ENCODE results near the gene LRRC42.

The LRRC42 gene, protein sequence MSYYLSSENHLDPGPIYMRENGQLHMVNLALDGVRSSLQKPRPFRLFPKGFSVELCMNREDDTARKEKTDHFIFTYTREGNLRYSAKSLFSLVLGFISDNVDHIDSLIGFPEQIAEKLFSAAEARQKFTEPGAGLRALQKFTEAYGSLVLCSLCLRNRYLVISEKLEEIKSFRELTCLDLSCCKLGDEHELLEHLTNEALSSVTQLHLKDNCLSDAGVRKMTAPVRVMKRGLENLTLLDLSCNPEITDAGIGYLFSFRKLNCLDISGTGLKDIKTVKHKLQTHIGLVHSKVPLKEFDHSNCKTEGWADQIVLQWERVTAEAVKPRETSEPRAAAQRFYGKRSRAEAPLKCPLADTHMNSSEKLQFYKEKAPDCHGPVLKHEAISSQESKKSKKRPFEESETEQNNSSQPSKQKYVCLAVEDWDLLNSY

DNA sequence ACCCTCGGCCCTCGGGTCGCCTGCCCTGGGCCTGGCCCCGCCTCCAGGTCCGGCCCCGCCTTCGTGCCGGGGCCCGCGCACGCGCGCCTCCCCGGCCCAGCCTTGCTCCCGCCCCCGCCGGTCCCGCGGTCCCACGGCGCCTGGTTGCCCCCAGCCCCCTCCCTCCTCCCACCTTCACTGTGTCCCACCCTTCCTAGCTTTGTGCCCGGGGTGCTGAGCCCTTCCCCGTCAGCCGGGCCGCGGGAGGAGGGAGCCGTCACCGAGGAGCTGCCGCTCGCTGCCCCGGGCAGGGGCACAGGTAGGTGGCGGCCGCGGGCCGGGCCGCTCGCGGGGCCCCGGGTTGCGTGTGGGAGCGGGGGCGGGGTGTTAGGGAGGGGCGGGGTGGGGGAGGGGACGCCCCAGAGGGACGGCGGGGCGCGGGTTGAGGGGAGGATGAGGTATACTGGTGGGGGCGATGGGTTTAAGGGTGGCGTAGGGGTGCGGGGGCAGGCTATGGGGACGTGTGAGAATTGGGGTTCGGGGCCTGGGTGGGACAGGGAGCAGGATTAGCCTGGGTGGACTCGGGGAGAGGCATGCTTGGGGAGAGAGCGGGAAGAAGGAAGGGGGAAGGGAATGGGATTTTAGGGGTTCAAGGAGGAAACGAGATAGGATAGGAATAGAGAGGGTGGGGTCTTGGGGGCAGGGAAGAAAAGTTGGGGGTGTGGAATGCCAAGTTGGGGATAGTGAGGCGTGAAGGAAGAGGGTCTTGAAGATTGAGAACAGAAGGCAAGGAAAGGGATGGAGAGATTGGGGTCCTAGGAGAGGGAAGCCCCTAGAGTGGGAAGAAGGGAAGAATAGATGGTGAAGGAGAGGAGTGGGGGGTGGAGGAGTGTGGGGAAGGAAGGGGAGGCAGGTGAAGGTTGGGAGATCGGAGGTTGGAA is at the start of gene LRRC42:
LRRC42 (plus strand) TSS at position 99 of the 920 bp plus-strand sequence. CDS start 5,650 bp downstream, outside the sequence.
- no peak for DNase-seq (ENCODE audit: low read depth in 2 of 2)

DNA sequence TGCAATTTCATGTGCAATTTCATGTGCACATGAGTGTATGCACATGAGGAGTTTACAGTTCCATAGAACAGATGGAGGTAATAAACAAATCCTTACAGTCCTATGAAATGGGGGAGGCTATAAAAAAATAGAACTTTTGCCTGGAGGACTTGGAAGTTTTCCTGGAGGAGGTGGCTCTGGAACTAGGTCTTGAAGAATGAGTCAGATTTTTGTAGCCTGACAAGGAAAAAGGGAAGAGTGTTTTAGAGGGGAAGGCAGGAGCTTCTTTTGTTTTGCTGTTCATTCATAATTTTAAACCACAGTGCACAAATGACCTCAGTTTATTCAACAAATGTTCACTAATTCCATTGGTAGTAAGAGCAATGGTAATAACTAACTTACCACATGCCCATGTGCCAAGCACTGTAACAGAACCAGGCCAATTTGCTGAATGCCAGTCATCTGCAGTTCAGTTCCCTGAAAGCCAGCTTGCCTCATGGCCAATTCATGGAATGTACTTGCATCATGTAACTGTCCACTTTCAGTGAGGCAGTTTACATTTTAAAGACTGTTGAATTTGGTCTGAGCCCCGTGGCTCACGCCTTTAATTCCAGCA is 49.4 kb upstream of the LRRC42 start:
- no peak for DNase-seq (ENCODE audit: low read depth in 2 of 2)

DNA sequence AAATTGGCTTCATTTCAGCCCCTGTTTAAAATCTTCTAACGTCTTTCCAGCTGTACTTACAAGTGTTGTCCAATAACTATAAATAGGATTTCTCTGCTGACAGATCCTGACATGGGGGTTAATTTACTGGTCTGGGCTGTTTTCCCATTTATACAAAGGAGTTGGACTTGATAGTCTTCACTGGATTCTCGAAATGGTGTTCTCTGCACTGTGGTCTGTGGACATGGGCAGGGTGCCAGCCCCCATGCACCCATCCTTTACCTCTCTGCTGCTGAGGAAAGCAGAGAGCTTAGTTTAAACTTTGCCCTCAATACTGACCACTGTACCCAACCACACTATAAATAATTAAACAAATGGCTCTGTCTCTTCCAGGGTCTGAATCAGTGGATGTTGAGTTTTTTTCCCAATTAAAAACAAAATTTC is 46.9 kb upstream of the LRRC42 start:
- no peak for DNase-seq (ENCODE audit: low read depth in 2 of 2)

DNA sequence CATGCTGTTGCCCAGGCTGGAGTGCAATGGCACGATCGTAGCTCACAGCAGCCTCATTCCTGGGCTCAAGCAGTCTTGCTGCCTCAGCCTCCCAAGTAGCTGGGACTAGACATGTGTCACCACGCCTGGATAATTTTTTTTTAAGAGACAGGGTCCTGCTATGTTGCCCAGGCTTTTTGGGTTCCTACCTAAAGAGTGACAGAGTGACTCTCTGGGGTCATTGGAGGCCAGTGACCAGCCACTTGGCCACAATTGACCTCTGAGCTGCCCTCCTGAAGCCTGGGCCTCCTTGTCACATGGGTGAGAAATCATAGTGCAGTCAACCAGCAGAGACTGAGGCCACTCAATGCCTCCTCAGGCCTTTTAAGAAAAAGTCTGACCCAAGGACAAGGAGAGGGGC is 46.4 kb upstream of the LRRC42 start:
- DNase-seq (ENCODE audit: low read depth in 2 of 2) = no peak

DNA sequence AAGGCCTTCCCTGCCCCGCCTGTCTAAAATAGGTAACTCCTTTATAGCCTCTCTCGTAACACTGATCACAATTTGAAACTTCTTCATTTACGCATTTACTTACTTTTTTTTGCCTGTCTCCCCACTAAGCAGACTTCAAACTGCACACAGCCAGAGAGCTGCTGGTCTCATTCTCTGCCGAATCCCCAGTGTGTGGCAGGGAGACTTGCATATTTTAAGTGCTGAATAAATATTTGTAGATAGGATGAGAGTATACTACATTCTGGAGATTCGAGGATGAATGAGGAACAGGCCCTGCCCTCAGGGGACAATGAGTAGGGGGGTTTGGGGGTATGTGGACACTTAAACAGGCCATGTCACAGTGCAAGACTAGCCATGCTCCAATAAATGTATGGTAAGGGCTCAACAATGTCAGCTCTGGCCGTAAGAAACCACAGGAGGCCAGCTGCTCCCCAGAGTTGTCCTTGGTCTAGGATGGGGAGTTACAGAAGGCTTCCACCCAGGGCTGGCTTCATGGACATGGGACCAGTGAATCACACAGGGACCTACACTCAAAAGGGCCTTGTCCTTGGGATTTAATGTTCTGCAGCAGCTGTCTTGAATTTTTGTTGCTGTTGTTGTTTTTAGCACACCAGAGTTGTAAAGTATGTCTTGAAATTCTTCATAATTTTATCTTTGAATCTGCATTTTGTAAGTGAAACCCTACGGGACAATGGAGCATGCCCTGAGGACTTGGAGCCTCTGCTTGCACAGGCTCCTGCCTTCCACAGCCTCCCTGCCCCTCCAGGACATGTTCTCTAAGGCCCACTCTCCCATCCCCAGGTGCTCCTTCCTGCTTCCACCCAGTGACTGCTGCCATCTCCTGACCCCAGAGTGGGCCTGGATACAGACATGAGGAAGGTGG is 43.7 kb upstream of the LRRC42 start:
- DNase-seq (ENCODE audit: low read depth in 2 of 2) = no peak

DNA sequence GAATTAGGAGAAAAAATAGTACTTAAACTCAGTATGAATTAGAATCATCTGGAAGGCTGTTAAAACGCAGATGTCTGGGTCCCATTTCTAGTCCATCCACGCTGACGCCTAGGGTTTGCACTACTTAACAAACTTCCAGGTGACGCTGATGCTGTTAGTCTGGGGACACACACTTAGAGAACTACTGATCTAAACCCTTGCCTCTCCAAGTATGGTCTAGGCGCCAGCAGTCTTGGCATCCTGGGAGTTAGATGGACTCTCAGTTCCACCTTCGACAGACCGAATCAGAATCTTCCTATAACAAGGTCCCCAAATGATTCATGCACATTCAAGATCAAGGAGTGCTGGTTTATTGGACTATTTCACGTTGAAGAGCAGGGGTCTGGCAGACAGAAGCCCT is 40.6 kb upstream of the LRRC42 start:
- no peak for DNase-seq (ENCODE audit: low read depth in 2 of 2)

DNA sequence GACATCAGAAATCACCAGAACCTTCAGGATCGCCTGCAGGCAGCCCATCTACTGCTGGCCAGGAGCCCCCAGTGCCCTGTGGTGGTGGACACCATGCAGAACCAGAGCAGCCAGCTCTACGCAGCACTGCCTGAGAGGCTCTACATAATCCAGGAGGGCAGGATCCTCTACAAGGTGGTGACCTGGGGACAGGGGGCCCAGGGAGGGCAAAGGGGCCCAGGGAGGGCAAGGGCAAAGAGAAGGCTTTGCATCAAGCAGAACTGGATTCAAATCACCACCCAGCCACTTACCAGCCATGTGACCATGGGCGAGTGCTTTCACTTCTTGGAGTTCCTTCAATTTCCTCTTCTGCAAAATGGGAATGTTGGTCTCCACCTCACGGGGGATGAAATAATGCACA is 40.0 kb upstream of the LRRC42 start:
- no peak for DNase-seq (ENCODE audit: low read depth in 2 of 2)

DNA sequence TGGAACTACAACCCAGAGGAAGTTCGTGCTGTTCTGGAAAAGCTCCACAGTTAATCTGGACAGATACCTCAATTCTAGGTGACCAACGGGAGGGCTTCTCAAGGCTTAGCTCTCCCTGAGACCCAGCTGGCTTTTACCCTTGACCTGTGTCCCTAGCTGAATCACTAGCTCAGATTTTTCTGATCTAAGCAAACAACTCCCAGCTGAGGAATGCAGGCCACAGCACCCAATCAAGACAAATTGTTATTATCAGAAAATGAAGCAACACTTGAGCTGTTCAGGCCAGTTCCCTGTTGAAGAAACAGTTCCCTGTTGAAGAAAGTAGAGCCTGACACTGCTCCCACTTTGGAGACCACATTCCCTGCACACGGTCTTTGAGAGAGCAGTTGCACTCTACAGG is 36.2 kb upstream of the LRRC42 start:
- DNase-seq (ENCODE audit: low read depth in 2 of 2) = no peak

DNA sequence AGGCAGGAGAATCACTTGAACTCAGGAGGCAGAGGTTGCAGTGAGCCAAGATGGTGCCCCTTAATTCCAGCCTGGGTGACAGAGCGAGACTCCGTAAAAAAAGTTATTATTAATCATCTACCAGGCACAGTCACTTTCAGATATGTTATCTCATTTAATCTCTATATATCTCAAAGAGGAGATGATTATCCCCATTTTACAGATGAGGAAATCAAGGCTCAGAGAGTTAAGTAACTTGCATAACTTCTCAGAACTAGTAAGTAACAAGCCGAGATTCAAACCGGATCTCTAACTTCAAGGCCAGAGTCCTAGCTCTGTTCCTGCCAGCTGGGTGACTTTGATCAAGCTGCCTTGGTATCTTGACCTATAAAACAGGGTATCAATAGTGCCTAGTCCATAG is 34.7 kb upstream of the LRRC42 start:
- DNase-seq (ENCODE audit: low read depth in 2 of 2) = no peak

DNA sequence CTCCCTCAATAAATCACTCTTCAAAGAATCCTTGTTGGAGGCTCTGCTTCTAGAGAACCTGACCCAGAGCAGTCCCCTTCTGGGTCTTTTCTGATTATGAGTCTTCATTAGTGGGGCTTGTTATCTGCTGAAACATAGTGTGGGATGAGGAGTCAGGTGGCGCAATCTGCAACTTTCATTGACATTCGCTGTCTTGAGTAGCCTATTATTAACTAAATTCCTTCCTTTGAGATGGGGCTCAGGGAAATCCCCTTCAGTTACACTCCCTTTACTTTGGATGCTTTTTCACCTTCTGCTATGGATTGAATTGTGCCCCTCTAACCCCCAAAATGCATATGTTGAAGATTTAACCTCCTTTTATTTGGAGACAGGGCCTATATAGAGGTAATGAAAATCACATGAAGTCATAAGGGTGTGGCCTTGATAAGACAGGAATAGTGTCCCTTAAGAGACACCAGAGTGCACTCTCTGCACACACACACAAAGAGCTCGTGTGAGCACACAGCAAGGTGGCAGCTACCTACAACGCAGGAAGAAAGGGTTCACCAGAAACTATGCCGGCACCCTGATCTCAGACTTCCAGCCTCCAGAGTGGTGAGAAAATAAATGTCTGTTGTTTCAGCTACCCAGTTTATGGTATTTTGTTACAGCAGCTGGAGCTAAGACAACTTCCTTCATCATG is 32.7 kb upstream of the LRRC42 start:
- DNase-seq (ENCODE audit: low read depth in 2 of 2) = no peak

DNA sequence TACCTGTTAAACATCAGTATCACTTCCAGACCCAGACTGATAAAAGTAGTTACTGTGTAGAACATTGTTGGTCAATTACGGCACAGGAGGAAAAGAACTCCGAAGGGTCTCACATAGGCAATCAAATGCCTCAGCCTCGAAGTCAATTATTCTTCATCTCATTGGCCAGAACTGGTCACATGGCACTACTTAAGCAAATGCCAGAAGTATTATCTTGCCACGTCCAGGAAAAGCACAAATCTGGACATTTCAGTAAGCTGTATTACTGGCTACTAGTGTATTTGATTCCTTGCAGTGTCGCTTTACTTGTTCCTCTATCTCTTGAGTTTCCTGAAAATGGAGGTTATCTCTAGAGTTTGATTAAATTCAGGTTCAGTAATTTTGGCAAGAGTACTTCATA is 27.8 kb upstream of the LRRC42 start:
- no peak for DNase-seq (ENCODE audit: low read depth in 2 of 2)

DNA sequence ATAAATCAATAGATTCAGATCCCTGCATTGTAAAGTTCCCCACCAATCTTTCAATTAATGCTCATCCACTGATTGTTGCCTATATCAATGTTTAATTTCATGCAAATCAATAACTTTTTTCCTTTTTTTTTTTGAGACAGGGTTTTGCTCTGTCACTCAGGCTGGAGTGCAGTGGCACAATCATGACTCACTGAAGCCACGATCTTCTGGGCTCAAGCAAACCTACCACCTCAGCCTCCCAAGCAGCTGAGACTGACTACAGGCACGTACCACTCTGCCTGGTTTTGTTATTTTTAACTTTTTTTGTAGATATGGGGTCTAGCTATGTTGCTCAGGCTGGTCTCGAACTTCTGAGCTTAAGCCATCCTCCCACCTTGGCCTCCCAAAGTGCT is 26.5 kb upstream of the LRRC42 start:
- DNase-seq (ENCODE audit: low read depth in 2 of 2) = no peak

DNA sequence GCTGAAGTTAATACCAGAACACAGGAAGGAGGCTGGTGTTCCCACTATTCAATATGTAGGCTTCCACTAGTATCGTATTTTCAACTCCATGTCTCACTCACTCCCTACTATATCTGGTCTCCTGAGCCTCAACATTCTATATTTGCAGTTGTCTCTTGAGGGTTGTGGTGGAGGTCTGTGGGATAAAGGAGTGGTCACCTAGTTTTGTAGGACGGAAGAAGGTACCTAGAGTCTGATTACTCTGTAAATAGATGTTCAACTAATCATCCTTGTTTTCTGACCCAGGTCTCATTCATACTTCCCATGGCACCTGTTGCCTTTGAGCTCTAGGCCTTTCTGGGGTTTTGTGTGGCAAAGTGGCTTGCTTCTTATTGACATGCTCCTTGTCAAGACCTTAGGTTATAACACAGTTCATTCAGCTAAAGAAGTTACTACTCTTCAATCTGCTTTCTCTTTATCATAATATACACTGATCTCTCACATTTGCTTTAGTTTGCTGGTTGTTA is 18.7 kb upstream of the LRRC42 start:
- DNase-seq (ENCODE audit: low read depth in 2 of 2) = no peak

DNA sequence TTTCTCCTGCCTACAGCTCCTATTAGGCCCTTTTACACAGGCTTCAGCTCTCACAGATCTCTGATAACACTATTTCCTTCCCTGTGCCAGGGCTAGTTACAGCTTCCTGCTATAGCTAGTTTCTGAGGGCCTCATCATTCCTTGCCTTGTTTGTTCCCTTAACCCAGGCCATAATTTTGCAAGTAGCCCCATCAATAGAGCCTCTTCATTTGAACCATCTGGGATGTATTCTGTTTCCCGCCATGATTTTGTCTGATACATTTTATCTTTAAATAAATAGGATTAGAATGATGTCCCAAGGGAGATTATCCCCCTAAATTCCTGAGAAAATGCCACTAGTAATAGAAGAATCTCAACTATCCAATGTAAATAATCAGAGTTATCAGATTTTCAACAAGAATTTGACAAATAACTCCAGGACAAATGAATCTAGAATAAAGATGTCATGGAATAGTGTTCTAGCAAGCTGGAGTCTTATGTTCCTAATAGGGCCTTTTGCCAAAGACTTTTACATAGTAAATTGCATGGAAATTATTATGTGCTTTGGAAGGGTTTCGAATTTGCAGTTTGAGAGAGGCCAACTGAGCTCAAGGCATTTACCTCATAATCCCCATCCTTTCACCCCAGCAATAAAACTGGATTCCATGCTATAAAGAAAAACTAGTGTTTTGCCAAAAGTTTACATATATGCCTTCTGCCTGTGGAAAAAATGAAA is 16.7 kb upstream of the LRRC42 start:
- no peak for DNase-seq (ENCODE audit: low read depth in 2 of 2)

DNA sequence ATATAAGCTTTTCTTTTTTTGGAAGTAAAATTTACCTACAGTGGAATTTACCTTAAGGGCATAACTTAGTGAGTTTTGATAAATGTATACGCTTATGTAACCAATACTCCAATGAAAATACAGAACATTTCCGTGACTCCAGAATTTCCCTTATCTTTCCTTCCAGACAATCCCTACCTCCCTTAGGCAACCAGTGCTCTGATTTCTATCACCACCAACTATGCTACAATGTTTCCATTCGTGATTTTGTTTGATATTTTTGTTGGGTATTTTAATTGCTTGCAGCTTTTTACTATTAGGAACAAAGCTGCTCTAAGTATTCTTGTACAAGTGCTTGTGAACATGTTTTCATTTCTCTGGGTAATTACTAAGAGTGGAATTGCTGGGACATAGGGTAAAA is 15.2 kb upstream of the LRRC42 start:
- no peak for DNase-seq (ENCODE audit: low read depth in 2 of 2)

DNA sequence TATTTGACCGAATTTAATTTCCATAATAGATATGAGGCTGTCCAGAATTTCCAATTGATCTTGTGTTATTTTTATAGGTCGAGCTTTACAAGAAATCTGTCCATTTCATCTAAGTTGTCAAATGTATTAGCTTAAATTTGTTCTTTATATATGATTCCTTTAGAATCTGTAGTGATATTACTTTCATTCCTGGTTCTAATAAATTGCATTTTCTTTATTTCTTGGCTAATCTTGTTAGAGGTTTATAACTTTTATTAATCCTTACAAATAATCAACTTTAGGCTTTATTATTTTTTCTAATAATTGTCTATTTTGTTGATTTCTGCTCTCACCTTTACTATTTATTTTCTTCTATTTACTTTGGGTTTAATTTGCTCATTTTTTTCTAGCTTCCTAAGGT is 14.6 kb upstream of the LRRC42 start:
- no peak for DNase-seq (ENCODE audit: low read depth in 2 of 2)

DNA sequence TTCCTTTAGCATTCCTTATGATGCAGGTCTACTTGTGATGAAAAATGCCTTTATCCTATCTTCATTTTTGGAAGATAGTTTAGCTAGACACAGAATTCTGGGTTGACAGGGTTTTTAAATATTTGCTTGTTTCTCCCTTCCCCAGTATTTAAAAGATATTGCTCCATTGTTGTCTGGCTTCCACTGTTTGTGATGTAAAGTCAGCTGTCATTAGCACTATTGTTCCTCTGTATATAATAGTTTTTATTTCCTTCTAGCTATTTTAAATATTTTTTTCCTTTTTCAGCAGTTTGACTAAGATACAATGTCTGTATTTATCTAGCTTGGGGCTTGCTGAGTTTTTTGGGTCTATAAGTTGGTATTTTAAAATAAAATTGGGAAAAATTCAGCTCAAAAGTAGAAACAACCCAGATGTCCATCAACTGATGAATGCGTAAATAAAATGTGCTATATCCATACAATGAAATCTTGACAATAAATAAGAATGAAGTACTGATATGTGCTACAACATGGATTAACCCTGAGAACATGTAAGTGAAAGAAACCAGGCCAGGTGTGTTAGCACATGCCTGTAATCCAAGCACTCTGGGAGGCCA is 11.9 kb upstream of the LRRC42 start:
- DNase-seq (ENCODE audit: low read depth in 2 of 2) = no peak

DNA sequence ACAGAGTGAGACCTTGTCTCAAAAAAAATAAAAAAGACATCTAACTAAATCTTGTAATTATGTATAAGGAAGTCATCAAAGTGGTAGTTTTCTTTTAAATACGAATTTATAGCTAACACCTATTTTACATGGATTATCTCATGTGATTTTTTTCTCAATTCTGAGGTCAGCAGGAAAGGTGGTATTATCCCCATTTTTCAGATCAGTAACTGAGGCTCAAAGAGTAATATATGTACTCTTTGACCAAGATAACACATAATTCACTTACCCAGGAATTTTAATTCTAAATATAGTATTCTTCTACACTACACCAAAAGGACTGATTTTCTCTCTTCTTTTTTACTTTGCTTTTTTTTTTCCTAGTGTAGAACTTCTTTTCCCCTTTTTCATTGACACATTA is 9.7 kb upstream of the LRRC42 start:
- no peak for DNase-seq (ENCODE audit: low read depth in 2 of 2)

DNA sequence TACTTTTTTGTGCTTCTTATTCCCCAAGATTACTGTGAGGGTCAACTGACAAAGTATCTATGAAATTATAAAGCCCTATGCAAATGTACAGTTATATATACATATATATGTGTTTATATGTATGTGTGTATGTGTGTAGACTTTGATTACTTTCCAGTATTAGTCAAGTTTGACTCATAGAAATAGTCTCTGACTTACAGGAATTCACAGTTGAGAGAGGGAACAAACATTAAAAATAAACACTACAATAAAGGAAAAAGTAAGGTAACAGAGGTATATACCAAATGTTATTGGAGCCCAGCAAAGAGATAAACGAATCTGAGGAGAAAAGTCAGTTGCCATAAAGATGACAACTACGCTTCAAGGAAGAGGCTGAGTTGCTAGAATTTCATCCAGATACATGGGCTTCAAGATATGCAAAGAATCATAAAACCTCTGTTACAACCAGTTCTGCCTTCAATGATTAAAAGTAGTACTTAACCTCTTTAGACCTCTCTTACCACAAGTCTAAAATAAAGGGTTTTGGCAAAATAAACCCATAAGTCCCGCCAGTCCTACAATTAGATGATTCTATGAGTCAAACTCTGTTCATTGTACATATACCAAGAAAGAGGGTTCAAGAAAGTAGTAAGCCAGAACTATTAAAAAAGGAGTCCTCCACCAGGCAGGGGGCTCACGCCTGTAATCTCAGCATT is 7.9 kb upstream of the LRRC42 start:
- DNase-seq (ENCODE audit: low read depth in 2 of 2) = no peak
